Astrocyte (in vitro differentiated cells and primary cell): Measurements from ENCODE around the gene MAP2K3. TPM values are rescaled to one million over a fixed set of nuclear protein-coding genes. Genes with fewer than 3 reads are reported as not detected.
"Not testable (repeated sequence)": the region's sequence is repeated elsewhere in the genome, so short reads cannot be mapped to it uniquely, and the experiment has no call there.

Experiments used
- DNase-seq: peaks from one replicate; pipeline ENCODE4 v3.0.0-alpha.2; 2010; ENCODE audit warnings: low read depth
- FAIRE-seq: peaks from 2 replicates; lab custom pipeline; 2011; peaks lifted over from hg19 to GRCh38; lab: Jason Lieb, UNC
- H2AFZ ChIP-seq: 2 replicates; pipeline ENCODE4 v1.6.0; 2012; ENCODE audit warnings: low read depth, low read length, inconsistent platforms
- H3K27ac ChIP-seq: 2 replicates; pipeline ENCODE4 v1.5.1; 2011; ENCODE audit warnings: low read depth, low read length, inconsistent platforms
- H3K27me3 ChIP-seq: 2 replicates; pipeline ENCODE4 v1.6.0; 2011; ENCODE audit warnings: low read length, inconsistent platforms; ENCODE audit not compliant: insufficient read depth
- H3K36me3 ChIP-seq: 2 replicates; pipeline ENCODE4 v1.5.1; 2011; ENCODE audit warnings: low read length, inconsistent platforms; ENCODE audit not compliant: insufficient read depth
- H3K4me1 ChIP-seq: 2 replicates; pipeline ENCODE4 v1.5.1; 2011; ENCODE audit warnings: low read length, inconsistent platforms; ENCODE audit not compliant: insufficient read depth
- H3K4me2 ChIP-seq: 2 replicates; pipeline ENCODE4 v1.6.0; 2012; ENCODE audit warnings: low read length, inconsistent platforms
- H3K4me3 ChIP-seq: 2 replicates; pipeline ENCODE4 v1.5.1; 2011; ENCODE audit warnings: low read depth, mild to moderate bottlenecking, low read length, inconsistent platforms; ENCODE audit not compliant: insufficient read depth
- H3K79me2 ChIP-seq: 2 replicates; pipeline ENCODE4 v1.6.0; 2012; ENCODE audit warnings: mild to moderate bottlenecking, low read length, inconsistent platforms; ENCODE audit not compliant: insufficient read depth
- H3K9ac ChIP-seq: 2 replicates; pipeline ENCODE4 v1.6.0; 2012; ENCODE audit warnings: mild to moderate bottlenecking, low read length, inconsistent platforms
- H3K9me3 ChIP-seq: 2 replicates; pipeline ENCODE4 v1.5.1; 2012; ENCODE audit warnings: low read depth, mild to moderate bottlenecking, low read length, inconsistent platforms; ENCODE audit not compliant: insufficient read depth
- H4K20me1 ChIP-seq: 2 replicates; pipeline ENCODE4 v1.6.0; 2012; ENCODE audit warnings: low read length, inconsistent platforms; ENCODE audit not compliant: insufficient read depth
- H3K27ac Mint-ChIP-seq: one replicate; pipeline ENCODE4 v1.8.0; 2021; ENCODE audit warnings: mild to moderate bottlenecking, mixed read lengths; ENCODE audit not compliant: unreplicated experiment
- H3K27me3 Mint-ChIP-seq: one replicate; pipeline ENCODE4 v1.8.0; 2021; ENCODE audit warnings: low read depth, mixed read lengths; ENCODE audit not compliant: unreplicated experiment
- H3K36me3 Mint-ChIP-seq: one replicate; pipeline ENCODE4 v1.8.0; 2021; ENCODE audit warnings: low read depth, mixed read lengths; ENCODE audit not compliant: unreplicated experiment
- H3K4me1 Mint-ChIP-seq: one replicate; pipeline ENCODE4 v1.8.0; 2021; ENCODE audit warnings: low read depth, mixed read lengths; ENCODE audit not compliant: unreplicated experiment
- H3K4me3 Mint-ChIP-seq: one replicate; pipeline ENCODE4 v1.8.0; 2021; ENCODE audit warnings: mild to moderate bottlenecking, moderate library complexity, mixed read lengths; ENCODE audit not compliant: unreplicated experiment
- H3K9me3 Mint-ChIP-seq: one replicate; pipeline ENCODE4 v1.8.0; 2021; ENCODE audit warnings: mild to moderate bottlenecking, mixed read lengths; ENCODE audit not compliant: unreplicated experiment
- total RNA-seq: library from RNA; stranded (reverse); gene quantifications from 2 replicates; pipeline ENCODE4 v1.2.1, GENCODE V29; 2021

MAP2K3 gene
- total RNA-seq, 1 donor from 2014 or later: 44.3 TPM

GRCh38 chr17:21323257-21324111 lies 39.0 kb downstream of the MAP2K3 start:
- H3K4me1 ChIP-seq, DNase-seq, H3K79me2 ChIP-seq, H3K9me3 ChIP-seq, H3K27ac Mint-ChIP-seq, H3K4me1 Mint-ChIP-seq, H3K27me3 ChIP-seq, H3K36me3 Mint-ChIP-seq, FAIRE-seq, H3K9me3 Mint-ChIP-seq, H4K20me1 ChIP-seq, H3K9ac ChIP-seq, H3K36me3 ChIP-seq, H3K27ac ChIP-seq: not testable (repeated sequence)
- Mint-ChIP-seq H3K27me3 (peaks cover 29% of the 10 kb centered on the region), H3K4me3 (peak overlapping the region; percentile 90)
- H3K4me3 ChIP-seq: peak overlapping the region; percentile 68
- peak overlapping the region; percentile 91 for H3K4me2 ChIP-seq
- peak overlapping the region; percentile 91 for H2AFZ ChIP-seq

GRCh38 chr17:21324741-21325140 lies 40.2 kb downstream of the MAP2K3 start:
- H3K27ac Mint-ChIP-seq, H3K9me3 Mint-ChIP-seq, H3K27ac ChIP-seq, FAIRE-seq, H3K9ac ChIP-seq, H3K4me3 ChIP-seq, H3K9me3 ChIP-seq, H3K4me1 ChIP-seq, H3K36me3 ChIP-seq, H3K4me2 ChIP-seq, H3K4me3 Mint-ChIP-seq, H3K79me2 ChIP-seq, H3K36me3 Mint-ChIP-seq, H4K20me1 ChIP-seq, H2AFZ ChIP-seq, H3K4me1 Mint-ChIP-seq, DNase-seq, H3K27me3 ChIP-seq: not testable (repeated sequence)
- peaks cover 19% of the 10 kb centered on the region for H3K27me3 Mint-ChIP-seq

GRCh38 chr17:21327921-21328320 lies 43.4 kb downstream of the MAP2K3 start:
- H3K4me1 ChIP-seq, H3K79me2 ChIP-seq, H3K27ac Mint-ChIP-seq, H3K27me3 ChIP-seq, H3K9me3 ChIP-seq, H3K9me3 Mint-ChIP-seq, H2AFZ ChIP-seq, H3K4me3 ChIP-seq, H3K36me3 Mint-ChIP-seq, H3K36me3 ChIP-seq, DNase-seq, H3K9ac ChIP-seq, FAIRE-seq, H3K4me3 Mint-ChIP-seq, H3K27ac ChIP-seq, H3K4me2 ChIP-seq, H3K4me1 Mint-ChIP-seq, H4K20me1 ChIP-seq: not testable (repeated sequence)
- peaks cover 16% of the 10 kb centered on the region for H3K27me3 Mint-ChIP-seq

- H4K20me1 ChIP-seq, H3K36me3 ChIP-seq, H3K4me2 ChIP-seq, H3K36me3 Mint-ChIP-seq, H3K79me2 ChIP-seq, FAIRE-seq, H2AFZ ChIP-seq, H3K4me1 ChIP-seq, H3K9me3 Mint-ChIP-seq, H3K4me3 ChIP-seq, H3K27ac ChIP-seq, H3K27ac Mint-ChIP-seq, H3K9me3 ChIP-seq, H3K27me3 ChIP-seq, DNase-seq, H3K4me3 Mint-ChIP-seq, H3K4me1 Mint-ChIP-seq, H3K9ac ChIP-seq: not testable (repeated sequence)
- peaks cover 14% of the 10 kb centered on the region for H3K27me3 Mint-ChIP-seq
Observed at GRCh38 chr17:21328778-21329177, 44.3 kb downstream of the MAP2K3 start.
